ENCODE data around the gene FTL.
A peak's percentile ranks its signal among the peaks of the same experiment; 100 is the strongest.
"Not testable (repeated sequence)": the region's sequence is repeated elsewhere in the genome, so short reads cannot be mapped to it uniquely, and the experiment has no call there.

Gene FTL

GRCh38 chr19:48965040-48965805, at the start of gene FTL:
FTL (plus strand) TSS chr19:48965309; CDS start chr19:48965508, 199 bp downstream.
- Mint-ChIP-seq H3K27me3 (no peaks in the 10 kb centered on the region), H3K4me3 (peak within 1 kb of the TSS; percentile 99), H3K9me3 (ENCODE audit: low read depth) (no peaks in the 10 kb centered on the region), H3K27ac (peak within 1 kb of the TSS; percentile 99), H3K4me1 (ENCODE audit: low read depth) (peaks cover 48% of the 10 kb centered on the region), H3K36me3 (peaks cover 3% of the 10 kb centered on the region)

GRCh38 chr19:48915757-48916156, 49.4 kb upstream of the FTL start:
- peaks cover 9% of the 10 kb centered on the region for H3K36me3 Mint-ChIP-seq
- no peaks in the 10 kb centered on the region for H3K4me1 Mint-ChIP-seq (ENCODE audit: low read depth)
- no peak overlapping the region for H3K27ac Mint-ChIP-seq
- no peaks in the 10 kb centered on the region for H3K9me3 Mint-ChIP-seq (ENCODE audit: low read depth)
- H3K27me3 Mint-ChIP-seq, result no peaks in the 10 kb centered on the region
- no peak overlapping the region for H3K4me3 Mint-ChIP-seq

GRCh38 chr19:48918071-48918470, 47.0 kb upstream of the FTL start:
- H3K36me3 Mint-ChIP-seq, result peaks cover 5% of the 10 kb centered on the region
- no peak overlapping the region for H3K4me3 Mint-ChIP-seq
- H3K27ac Mint-ChIP-seq, result no peak overlapping the region
- no peaks in the 10 kb centered on the region for H3K9me3 Mint-ChIP-seq (ENCODE audit: low read depth)
- no peaks in the 10 kb centered on the region for H3K27me3 Mint-ChIP-seq
- no peaks in the 10 kb centered on the region for H3K4me1 Mint-ChIP-seq (ENCODE audit: low read depth)

GRCh38 chr19:48918801-48919247, 46.3 kb upstream of the FTL start:
- Mint-ChIP-seq H3K9me3 (ENCODE audit: low read depth) (no peaks in the 10 kb centered on the region), H3K27me3 (no peaks in the 10 kb centered on the region), H3K4me1 (ENCODE audit: low read depth) (no peaks in the 10 kb centered on the region), H3K27ac (no peak overlapping the region), H3K4me3 (no peak overlapping the region), H3K36me3 (peaks cover 6% of the 10 kb centered on the region)

GRCh38 chr19:48919271-48919670, 45.8 kb upstream of the FTL start:
- not testable (repeated sequence) for H3K27me3 Mint-ChIP-seq; H3K27ac Mint-ChIP-seq; H3K4me3 Mint-ChIP-seq; H3K36me3 Mint-ChIP-seq; H3K9me3 Mint-ChIP-seq (ENCODE audit: low read depth); H3K4me1 Mint-ChIP-seq (ENCODE audit: low read depth)

GRCh38 chr19:48920949-48921348, 44.2 kb upstream of the FTL start:
- Mint-ChIP-seq H3K4me3 (no peak overlapping the region), H3K9me3 (ENCODE audit: low read depth) (no peaks in the 10 kb centered on the region), H3K27me3 (no peaks in the 10 kb centered on the region), H3K4me1 (ENCODE audit: low read depth) (no peaks in the 10 kb centered on the region), H3K27ac (no peak overlapping the region), H3K36me3 (peaks cover 2% of the 10 kb centered on the region)

GRCh38 chr19:48921721-48922500, 43.2 kb upstream of the FTL start:
- Mint-ChIP-seq H3K9me3 (ENCODE audit: low read depth) (no peaks in the 10 kb centered on the region), H3K27ac (no peak overlapping the region)

GRCh38 chr19:48922548-48923490, 42.3 kb upstream of the FTL start:
- H3K36me3 Mint-ChIP-seq, result peaks cover 2% of the 10 kb centered on the region
- no peak overlapping the region for H3K4me3 Mint-ChIP-seq
- H3K27ac Mint-ChIP-seq, result no peak overlapping the region
- H3K27me3 Mint-ChIP-seq, result no peaks in the 10 kb centered on the region
- H3K4me1 Mint-ChIP-seq (ENCODE audit: low read depth), result peaks cover 5% of the 10 kb centered on the region
- H3K9me3 Mint-ChIP-seq (ENCODE audit: low read depth), result no peaks in the 10 kb centered on the region

More at GRCh38 chr19:48921721-48922500, 43.2 kb upstream of the FTL start:
- Mint-ChIP-seq H3K36me3 (peaks cover 2% of the 10 kb centered on the region), H3K27me3 (no peaks in the 10 kb centered on the region), H3K4me3 (no peak overlapping the region), H3K4me1 (ENCODE audit: low read depth) (peaks cover 4% of the 10 kb centered on the region)

- no peak overlapping the region for H3K27ac Mint-ChIP-seq
- H3K4me1 Mint-ChIP-seq (ENCODE audit: low read depth), result peaks cover 5% of the 10 kb centered on the region
- H3K4me3 Mint-ChIP-seq, result no peak overlapping the region
- H3K9me3 Mint-ChIP-seq (ENCODE audit: low read depth), result no peaks in the 10 kb centered on the region
- peaks cover 2% of the 10 kb centered on the region for H3K36me3 Mint-ChIP-seq
- no peaks in the 10 kb centered on the region for H3K27me3 Mint-ChIP-seq
These were observed 39.8 kb upstream of the FTL start for GRCh38 chr19:48925240-48925843.

GRCh38 chr19:48925890-48926289, 39.2 kb upstream of the FTL start:
- not testable (repeated sequence) for H3K36me3 Mint-ChIP-seq; H3K27ac Mint-ChIP-seq; H3K27me3 Mint-ChIP-seq; H3K4me1 Mint-ChIP-seq (ENCODE audit: low read depth); H3K4me3 Mint-ChIP-seq; H3K9me3 Mint-ChIP-seq (ENCODE audit: low read depth)

GRCh38 chr19:48926909-48927308, 38.2 kb upstream of the FTL start:
- Mint-ChIP-seq H3K4me3 (peak overlapping the region; percentile 53), H3K4me1 (ENCODE audit: low read depth) (peaks cover 5% of the 10 kb centered on the region), H3K27me3 (no peaks in the 10 kb centered on the region), H3K27ac (no peak overlapping the region), H3K9me3 (ENCODE audit: low read depth) (no peaks in the 10 kb centered on the region), H3K36me3 (peaks cover 2% of the 10 kb centered on the region)

- not testable (repeated sequence) for H3K27me3 Mint-ChIP-seq; H3K4me3 Mint-ChIP-seq; H3K9me3 Mint-ChIP-seq (ENCODE audit: low read depth); H3K27ac Mint-ChIP-seq; H3K4me1 Mint-ChIP-seq (ENCODE audit: low read depth); H3K36me3 Mint-ChIP-seq
These were observed 37.4 kb upstream of the FTL start for GRCh38 chr19:48927692-48928091.

GRCh38 chr19:48928164-48929025, 36.7 kb upstream of the FTL start:
- H3K27me3 Mint-ChIP-seq, result no peaks in the 10 kb centered on the region

More at GRCh38 chr19:48928164-48929025, 36.7 kb upstream of the FTL start:
- Mint-ChIP-seq H3K27ac (no peak overlapping the region), H3K4me1 (ENCODE audit: low read depth) (peaks cover 8% of the 10 kb centered on the region), H3K4me3 (no peak overlapping the region), H3K36me3 (no peaks in the 10 kb centered on the region), H3K9me3 (ENCODE audit: low read depth) (no peaks in the 10 kb centered on the region)

All from activated naive CD8-positive, alpha-beta T cell (primary cell).